Lower lobe of right lung (tissue), 2 donors: Measurements from ENCODE around the gene BFSP1. TPM values are rescaled to one million over a fixed set of nuclear protein-coding genes. Genes with fewer than 3 reads are reported as not detected.

ENCODE experiments used
- ATAC-seq, 2 donors: fragments of 200-7000 bp; cut with Tn5 transposase; one replicate each; pipeline ENCODE4 v1.9.1; 2020 to 2022; ENCODE audit warnings: mild to moderate bottlenecking in 2 of 2, moderate library complexity in 2 of 2
- DNase-seq: peaks from one replicate; pipeline ENCODE4 v3.0.0-alpha.2; 2020
- H3K27ac ChIP-seq: fragments of 200-600 bp; one replicate; pipeline ENCODE4 v1.8.0; 2022
- H3K27me3 ChIP-seq: fragments of 200-600 bp; one replicate; pipeline ENCODE4 v1.8.0; 2022; ENCODE audit warnings: low read depth
- H3K36me3 ChIP-seq: fragments of 200-600 bp; one replicate; pipeline ENCODE4 v1.8.0; 2022; ENCODE audit warnings: mild to moderate bottlenecking
- H3K4me1 ChIP-seq: fragments of 200-600 bp; one replicate; pipeline ENCODE4 v1.8.0; 2022
- H3K4me3 ChIP-seq: fragments of 200-600 bp; one replicate; pipeline ENCODE4 v1.8.0; 2022; ENCODE audit warnings: mild to moderate bottlenecking
- H3K9me3 ChIP-seq: fragments of 200-600 bp; one replicate; pipeline ENCODE4 v1.8.0; 2022
- CTCF ChIP-seq: fragments of 200-600 bp; IDR thresholded peaks from one replicate; pipeline ENCODE4 v1.8.0; 2022; ENCODE audit warnings: antibody characterized with exemption, mild to moderate bottlenecking
- intact Hi-C: fragments of 100-400 bp; cut with DNase I; formaldehyde crosslinking; loops from one replicate; pipeline ENCODE4 v1.11.0; 2022
- total RNA-seq: library from RNA; stranded (reverse); fragmentation: NEBNext Ultra II Directional; extraction: Animal tissue kit (Norgen Biotek cat#: 25700); gene quantifications from one replicate; pipeline ENCODE4 v1.2.1, GENCODE V29; 2021
- donor health status: DM: no; HTN: yes; CAD: no; lungs with severe emphysema.

The BFSP1 gene
- total RNA-seq, 1 donor from 2014 or later = 2.4 TPM

- DNase-seq (peak; percentile 77), ATAC-seq (peak; percentile 85 to 89)
- H3K4me1 ChIP-seq = peaks cover 6% of the 10 kb centered on the region
- H3K36me3 ChIP-seq = no peaks in the 10 kb centered on the region
- no peaks in the 10 kb centered on the region for H3K9me3 ChIP-seq
- no peaks in the 10 kb centered on the region for H3K27me3 ChIP-seq
- intact Hi-C loops = no loop called here
- peak; percentile 74 for TF ChIP-seq CTCF
- H3K27ac ChIP-seq = peak overlapping the region; percentile 70
- peak overlapping the region; percentile 65 for H3K4me3 ChIP-seq
Measured at GRCh38 chr20:17504898-17505635, 26.1 kb downstream of the BFSP1 start.

GRCh38 chr20:17504066-17504897 is 26.9 kb downstream of the BFSP1 start:
- TF ChIP-seq CTCF = no peak
- Histone ChIP-seq H3K36me3 (no peaks in the 10 kb centered on the region), H3K4me3 (peak overlapping the region; percentile 65), H3K4me1 (peaks cover 6% of the 10 kb centered on the region), H3K27ac (peak overlapping the region; percentile 70), H3K9me3 (no peaks in the 10 kb centered on the region), H3K27me3 (no peaks in the 10 kb centered on the region)
- ATAC-seq (peak; percentile 18 to 66), DNase-seq (no peak)
- intact Hi-C loops = no loop called here

GRCh38 chr20:17503301-17504065 is 27.7 kb downstream of the BFSP1 start:
- no peak for ATAC-seq

GRCh38 chr20:17502105-17502504 is 29.1 kb downstream of the BFSP1 start:
- no peak for ATAC-seq
- Histone ChIP-seq H3K27ac (no peak overlapping the region), H3K9me3 (no peaks in the 10 kb centered on the region), H3K36me3 (no peaks in the 10 kb centered on the region), H3K4me1 (peaks cover 6% of the 10 kb centered on the region), H3K4me3 (no peak overlapping the region), H3K27me3 (no peaks in the 10 kb centered on the region)
- DNase-seq = no peak
- intact Hi-C loops = no loop called here
- TF ChIP-seq CTCF = no peak

More at GRCh38 chr20:17503301-17504065, 27.7 kb downstream of the BFSP1 start:
- H3K9me3 ChIP-seq = no peaks in the 10 kb centered on the region
- no peak for DNase-seq
- H3K4me1 ChIP-seq = peaks cover 6% of the 10 kb centered on the region
- H3K4me3 ChIP-seq = no peak overlapping the region
- H3K36me3 ChIP-seq = no peaks in the 10 kb centered on the region
- H3K27me3 ChIP-seq = no peaks in the 10 kb centered on the region
- TF ChIP-seq CTCF = no peak
- intact Hi-C loops = no loop called here
- no peak overlapping the region for H3K27ac ChIP-seq

GRCh38 chr20:17501701-17502100 is 29.5 kb downstream of the BFSP1 start:
- Histone ChIP-seq H3K4me3 (no peak overlapping the region), H3K9me3 (no peaks in the 10 kb centered on the region), H3K4me1 (peaks cover 6% of the 10 kb centered on the region), H3K36me3 (no peaks in the 10 kb centered on the region), H3K27me3 (no peaks in the 10 kb centered on the region), H3K27ac (no peak overlapping the region)
- no peak for TF ChIP-seq CTCF
- DNase-seq (no peak), ATAC-seq (no peak)
- intact Hi-C loops = no loop called here
